AG08396 (cell line): ENCODE data around the gene AFG1L.
"Not testable (repeated sequence)": the region's sequence is repeated elsewhere in the genome, so short reads cannot be mapped to it uniquely, and the experiment has no call there.

Experiments
- DNase-seq: peaks from one replicate; pipeline ENCODE4 v3.0.0; 2012; ENCODE audit warnings: low spot score, mixed read lengths

AFG1L gene

DNA sequence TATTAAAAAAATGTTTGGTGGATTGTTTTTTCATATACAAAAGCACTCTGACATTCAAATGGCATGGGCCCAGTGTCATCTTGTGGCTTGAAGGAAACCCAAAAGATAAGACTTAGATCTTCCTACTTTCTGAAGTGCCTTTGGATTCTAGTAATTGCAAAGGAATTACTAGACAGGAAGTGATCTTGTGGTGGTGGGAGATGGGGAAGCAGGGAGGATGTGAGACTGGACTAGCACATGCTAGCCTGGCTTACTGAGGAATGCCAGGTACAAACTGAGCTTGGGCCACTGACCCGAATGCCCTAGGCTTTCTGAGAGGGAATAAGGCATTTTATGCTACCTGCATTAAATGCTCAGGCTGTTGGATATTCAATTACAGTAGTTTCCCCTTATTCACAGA lies 59.0 kb downstream of the AFG1L start:
- DNase-seq, result no peak

DNA sequence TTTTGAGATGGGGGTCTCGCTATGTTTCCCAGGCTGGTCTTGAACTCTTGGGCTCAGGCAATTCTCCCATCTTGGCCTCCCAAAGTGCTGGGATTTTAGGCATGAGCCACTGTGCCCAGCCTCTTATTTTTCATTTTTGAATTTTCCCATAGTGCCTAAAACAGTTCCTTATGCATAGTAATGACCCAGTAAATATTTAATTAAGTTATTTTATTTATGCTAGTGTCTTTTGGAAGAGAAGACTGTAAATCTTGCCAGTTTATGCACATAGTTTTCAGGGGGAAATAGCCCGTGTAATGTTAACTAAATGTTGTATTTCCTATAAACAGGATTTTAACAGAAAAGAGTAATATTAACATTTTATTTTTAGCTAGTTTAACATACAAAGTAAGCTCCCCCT lies 60.3 kb downstream of the AFG1L start:
- no peak for DNase-seq

DNA sequence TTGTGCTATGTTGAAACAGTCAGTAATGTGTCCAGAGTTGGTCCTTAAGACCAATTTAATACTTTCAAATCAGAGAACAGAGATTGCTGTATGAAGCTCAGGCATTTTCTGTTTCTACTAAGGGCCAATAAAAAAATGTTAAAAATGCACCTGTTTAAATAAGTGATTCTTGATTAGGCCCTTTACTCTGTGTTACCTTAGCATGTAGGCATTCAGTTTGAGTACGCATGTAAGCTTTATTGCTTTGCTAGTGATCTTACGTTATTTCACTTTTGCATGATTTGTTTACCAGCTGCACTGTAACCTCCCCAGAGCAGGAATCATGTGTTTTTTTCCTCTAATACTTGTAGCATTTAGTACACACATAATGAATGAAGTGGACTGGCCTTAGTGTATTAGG lies 61.0 kb downstream of the AFG1L start:
- DNase-seq, result no peak

DNA sequence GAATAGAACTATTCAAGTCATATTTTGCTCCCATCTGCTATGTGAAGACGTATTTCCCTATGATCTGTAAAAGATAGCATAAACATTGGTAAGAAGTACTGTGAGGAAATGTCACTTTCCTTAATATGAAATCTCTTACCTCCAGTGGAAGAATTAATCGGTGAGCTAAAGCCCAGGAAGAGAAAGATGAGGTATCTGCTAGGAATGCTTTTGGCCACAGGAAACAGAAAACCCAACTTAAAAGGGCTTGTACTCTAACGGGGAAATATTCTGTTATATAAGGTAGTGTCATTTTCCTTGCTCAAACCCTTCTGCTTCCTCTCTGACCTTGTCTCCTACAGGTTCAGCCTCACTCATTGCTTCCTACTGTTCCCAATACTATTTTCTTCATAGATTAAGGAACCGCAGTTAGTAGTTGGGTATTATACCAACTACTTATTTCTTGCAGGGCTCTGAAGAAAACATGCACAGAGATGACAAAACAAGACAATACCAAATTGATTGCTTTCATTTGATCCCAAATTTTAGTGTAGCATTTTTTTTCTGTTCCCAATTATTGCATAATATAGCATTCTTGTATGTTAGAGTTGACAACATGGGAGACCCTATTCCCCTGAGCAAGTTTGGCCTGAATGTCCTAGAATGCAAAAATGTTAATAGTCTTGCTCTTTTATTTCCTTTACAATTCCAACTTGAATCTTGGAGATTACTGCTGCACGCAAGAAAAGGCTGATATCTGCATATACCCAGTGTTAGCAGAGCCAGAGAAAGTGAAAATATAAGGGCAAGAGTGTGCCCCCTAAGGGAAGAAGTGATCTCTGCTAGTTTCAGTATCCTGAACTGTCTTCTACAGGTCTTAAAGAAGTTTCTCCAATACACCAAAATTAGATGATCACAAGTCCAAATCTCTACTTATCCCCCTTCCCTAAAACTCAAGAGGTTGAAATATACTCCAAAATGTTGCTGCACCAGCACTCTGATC lies 65.3 kb downstream of the AFG1L start:
- no peak for DNase-seq

DNA sequence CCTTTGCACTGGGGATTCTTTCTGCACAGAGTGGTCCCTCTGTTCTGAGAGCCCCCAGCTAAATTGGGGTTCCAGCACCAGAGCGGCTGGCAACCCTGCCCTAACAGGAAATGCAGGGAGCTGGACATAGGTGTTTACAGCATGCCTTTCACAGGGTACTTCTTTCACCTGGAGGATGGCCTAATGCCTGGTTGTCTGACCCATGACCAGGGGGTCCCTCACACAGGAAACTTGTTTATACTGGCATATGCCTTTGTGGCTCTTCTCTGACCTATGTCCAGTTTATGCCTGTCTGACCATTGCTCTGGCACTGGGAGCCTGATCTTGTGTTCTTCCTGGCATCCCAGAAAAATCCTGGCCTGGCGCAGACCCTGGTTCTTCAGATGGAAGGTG lies 66.1 kb downstream of the AFG1L start:
- DNase-seq, result no peak

DNA sequence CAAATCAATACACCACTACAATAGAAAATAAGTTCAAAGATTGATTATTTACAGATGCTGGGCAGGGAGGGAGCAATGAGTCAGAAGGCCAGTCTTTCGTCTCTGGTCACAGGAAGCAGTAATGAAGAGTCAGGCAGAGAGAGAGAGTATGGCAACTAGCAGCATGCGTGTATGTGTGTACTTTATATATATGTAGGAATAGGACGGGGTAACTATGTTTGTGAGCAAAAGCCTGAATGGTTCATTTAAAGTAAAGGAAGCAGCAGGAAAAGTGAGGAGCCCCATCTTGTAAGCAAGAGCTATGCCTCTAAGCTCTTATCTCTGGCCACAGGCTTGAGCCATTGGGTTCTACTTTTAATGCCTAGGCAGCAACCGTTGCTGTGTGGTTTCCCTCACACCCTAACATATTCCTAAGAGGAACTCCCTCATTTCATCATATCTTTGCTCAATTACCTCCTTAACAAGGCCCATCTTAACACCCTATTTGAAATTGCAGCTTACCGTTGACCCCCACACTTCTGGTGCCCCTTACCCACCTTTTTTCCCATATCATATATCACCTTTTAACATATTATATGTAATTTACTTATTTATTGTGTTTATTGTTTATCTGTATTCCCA lies 66.6 kb downstream of the AFG1L start:
- no peak for DNase-seq

DNA sequence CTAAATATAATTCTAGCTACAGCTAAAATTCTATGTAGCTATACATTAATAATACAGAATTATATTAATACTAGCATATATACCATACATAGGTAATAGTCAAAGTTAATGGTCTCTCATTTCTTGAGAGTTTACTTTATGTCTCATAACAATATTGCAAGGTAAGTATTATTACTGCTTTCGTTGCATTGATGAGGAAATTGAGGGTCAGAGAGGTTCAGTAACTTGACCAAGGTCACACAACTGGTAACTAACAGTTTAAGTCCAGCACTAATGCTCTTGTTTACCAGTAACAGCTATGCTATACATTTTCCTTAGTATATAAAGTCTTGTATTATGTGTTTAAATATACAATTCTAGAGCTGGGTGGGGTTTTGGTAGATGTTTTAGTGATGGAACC lies 67.6 kb downstream of the AFG1L start:
- no peak for DNase-seq

DNA sequence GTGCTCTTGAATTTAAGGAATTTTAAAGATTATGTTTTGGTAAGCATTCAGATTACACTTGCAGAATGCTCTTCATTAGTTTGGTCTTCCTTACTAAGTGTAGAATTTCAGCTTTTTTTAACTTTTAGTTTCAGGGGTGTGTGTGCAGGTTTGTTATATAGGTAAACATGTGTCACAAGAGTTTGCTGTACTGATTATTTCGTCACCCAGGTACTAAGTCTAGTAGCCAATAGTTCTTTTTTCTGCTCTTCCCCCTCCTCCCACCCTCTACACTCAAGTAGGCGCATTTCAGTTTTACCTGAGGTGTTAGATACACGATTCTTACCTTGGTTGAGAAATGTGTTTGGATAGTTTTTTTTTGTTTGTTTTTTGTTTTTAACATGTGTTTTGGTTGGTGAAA lies 68.3 kb downstream of the AFG1L start:
- no peak for DNase-seq

DNA sequence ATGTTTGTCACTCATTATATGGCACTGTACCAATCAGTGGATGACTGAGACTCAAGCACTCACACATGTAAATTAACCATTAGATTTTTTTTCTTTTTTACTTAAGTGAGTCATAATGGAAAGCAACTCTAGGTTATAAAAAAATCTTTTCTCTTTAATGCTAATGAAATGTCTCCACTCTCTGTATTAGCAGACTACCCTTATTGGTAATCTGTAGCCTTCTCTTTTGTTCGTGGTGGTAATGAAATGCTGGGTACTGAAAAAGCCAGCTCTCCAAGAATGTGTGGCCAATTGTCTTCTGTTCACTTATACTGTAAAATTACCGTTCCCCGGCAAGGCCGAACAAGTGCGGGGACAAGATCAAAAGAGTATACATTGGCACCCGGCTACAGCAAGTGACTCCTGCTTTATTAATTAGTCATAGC lies 69.0 kb downstream of the AFG1L start:
- DNase-seq, result no peak

DNA sequence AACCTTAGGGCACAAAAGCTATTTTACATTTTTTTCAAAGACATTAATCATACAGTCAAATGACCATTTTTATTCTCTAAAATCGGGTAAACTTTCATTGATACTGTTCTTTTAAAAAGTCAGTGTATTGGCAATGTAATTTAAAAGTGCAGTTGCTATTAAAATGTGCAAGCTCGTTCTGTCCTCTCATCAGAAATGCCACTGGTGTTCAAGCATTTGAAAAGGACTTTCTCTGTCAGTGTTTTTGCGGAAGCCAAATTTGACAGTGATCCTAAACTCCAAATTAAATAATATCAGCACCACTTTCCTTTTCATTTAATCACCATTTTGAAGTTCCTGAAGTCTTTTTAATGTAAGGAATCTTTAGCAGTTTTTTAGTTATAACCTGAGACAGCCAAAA lies 69.6 kb downstream of the AFG1L start:
- no peak for DNase-seq

DNA sequence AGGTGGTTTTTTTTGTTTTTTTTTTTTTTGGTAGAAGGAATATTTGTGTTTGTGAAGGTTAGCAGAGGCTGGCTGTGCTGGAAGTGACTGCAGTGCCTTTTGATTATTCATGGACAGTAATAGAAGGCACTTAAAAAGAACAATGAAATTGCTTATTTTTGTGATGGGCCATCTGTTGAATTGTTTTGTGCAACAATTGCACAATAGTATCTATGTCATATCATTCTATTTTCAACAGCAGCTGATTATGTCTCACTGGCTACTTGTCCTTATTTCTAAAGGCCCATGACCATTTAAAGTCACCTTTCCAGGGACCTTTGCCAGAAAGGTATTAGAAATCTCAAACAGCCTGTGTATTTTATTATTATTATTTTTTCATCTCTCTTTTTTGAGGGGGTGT lies 70.6 kb downstream of the AFG1L start:
- DNase-seq, result no peak

DNA sequence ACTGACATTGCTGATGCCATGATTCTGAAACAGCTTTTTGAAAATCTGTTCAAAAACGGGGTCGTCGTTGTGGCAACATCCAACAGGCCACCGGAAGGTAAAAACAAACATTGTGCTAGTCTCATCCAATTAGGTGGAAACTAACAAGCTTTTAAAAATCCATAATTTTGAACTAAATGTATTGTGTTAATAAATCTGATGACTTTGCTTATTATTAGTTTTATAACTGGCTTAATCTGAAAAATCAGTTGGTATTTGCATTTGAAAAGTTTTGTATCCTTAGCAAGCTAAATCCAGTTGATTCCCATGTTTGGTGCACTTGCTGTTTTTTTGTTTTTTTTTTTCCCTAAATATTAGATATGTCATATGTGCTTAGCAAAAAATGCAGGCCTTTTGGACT lies 71.4 kb downstream of the AFG1L start:
- DNase-seq, result no peak

DNA sequence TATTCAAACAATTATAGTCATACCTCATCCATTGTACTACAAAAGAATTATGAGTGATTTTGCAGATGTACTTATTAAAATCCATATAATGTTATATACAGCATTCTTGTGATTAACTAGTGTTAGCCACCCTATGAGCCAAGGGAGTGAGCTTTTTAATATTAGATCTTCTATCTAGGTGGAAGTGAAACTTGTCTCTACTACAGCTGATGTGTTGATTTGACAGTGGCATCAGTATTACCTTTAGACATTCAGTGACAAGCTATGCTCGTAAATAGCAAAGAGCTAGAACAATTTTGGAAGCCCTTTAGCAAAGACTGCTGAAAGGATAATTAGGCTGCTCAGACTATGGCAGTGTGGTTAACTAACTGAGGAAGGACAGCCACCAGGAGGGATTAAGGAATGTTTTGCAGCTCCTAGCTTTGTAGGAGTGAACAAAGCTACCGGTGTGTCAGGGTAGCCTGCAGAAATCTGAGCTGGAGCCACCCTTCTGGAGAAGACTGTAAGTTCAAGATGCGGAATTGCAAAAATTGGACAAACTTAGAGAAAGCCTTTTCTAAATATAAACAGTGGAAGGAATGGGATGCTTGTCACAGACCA lies 73.7 kb downstream of the AFG1L start:
- DNase-seq, result no peak

DNA sequence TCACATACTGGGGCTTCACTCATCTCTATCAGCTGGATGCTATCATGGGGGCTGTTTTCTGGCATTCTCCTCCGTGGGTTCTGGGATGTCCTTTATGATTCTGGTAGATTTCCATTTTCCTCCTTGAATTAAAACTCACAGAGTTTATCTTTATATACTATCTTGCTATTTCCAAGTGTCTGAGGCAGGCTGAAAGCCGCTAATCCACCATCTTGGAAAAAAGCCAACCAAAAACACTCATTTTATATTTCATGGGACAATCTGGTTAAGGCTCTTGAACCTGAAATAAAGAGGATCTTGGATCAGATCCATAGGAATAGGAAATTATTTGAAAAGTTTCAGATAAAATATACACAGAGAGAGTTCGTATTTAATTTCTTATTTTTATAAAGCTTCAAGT lies 86.0 kb downstream of the AFG1L start:
- DNase-seq, result no peak

DNA sequence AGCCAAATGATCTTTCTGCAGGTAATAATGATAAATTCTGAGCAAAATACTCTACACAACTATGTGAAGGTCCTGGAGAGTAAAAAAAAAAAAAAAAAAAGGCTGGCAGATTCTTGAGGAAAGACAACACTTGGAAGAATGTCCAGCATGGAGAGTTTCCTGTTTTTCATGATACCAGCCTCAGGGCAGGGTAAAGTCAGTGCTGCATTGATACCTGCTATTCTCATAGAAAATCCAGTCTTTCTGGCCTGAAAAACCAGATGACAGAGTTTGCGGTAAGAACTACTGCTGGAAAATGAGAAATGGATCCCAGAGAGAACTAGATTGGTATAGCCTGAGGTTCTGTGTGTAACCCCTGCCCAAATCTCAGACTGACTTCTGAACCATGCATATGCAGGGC lies 89.1 kb downstream of the AFG1L start:
- DNase-seq, result no peak

DNA sequence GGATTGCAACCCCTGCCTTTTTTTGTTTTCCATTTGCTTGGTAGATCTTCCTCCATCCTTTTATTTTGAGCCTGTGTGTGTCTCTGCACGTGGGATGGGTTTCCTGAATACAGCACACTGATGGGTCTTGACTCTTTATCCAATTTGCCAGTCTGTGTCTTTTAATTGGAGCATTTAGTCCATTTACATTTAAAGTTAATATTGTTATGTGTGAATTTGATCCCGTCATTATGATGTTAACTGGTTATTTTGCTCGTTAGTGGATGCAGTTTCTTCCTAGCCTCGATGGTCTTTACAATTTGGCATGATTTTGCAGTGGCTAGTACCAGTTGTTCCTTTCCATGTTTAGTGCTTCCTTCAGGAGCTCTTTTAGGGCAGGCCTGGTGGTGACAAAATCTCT lies 94.3 kb downstream of the AFG1L start:
- not testable (repeated sequence) for DNase-seq

DNA sequence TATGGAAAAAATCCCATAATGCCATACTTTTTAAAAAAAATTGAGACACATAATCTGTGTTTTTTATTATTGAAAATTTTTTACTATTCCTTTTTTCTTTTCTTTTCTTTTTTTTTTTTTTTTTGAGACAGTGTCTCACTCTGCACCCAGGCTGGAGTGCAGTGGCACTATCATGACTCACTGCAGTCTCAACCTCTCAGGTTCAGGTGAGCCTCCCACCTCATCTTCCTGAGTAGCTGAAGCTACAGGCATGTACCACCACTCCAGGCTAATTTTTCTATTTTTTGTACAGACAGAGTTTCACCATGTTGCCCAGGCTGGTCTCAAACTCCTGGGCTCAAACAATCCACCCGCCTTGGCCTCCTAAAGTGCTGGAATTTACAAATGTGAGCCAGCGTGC lies 100.4 kb downstream of the AFG1L start:
- no peak for DNase-seq

DNA sequence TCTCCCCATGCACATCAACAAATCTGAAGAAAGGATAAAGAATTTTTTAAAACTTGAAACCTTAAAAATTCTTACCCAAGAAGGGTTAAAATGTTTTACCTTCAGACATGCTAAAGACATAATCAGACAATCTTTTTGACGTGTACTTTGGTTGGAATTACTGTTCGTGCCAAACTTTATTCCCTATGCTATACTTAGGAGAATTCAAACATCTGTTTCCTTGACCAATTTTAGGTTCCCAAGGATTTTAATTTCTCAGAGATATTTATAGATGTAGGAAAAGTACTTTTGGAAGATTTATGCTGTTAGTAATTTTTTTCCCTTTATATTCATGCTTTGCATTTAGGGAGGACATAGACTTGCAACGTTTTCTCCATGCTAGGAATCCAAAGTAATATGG lies 108.4 kb downstream of the AFG1L start:
- DNase-seq, result no peak

DNA sequence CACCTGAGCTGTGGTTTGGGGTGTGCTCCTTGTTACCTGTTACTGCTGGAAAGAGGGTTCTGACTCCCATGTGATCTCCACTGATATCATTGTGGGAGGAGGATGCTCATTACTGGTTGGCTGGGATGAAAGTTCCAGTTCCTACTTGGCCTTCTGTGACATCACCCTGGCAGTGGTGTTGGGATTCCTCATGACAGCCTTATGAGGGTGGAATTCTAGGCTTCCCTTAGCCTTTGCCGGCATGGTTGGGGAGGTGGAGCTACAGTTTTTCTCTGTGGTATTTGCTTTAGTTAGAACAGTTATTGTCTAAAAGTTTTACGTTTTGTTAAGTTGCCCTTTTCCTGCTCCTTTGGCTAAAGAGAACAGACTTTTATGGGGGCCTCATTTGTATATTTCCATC lies 112.1 kb downstream of the AFG1L start:
- no peak for DNase-seq

DNA sequence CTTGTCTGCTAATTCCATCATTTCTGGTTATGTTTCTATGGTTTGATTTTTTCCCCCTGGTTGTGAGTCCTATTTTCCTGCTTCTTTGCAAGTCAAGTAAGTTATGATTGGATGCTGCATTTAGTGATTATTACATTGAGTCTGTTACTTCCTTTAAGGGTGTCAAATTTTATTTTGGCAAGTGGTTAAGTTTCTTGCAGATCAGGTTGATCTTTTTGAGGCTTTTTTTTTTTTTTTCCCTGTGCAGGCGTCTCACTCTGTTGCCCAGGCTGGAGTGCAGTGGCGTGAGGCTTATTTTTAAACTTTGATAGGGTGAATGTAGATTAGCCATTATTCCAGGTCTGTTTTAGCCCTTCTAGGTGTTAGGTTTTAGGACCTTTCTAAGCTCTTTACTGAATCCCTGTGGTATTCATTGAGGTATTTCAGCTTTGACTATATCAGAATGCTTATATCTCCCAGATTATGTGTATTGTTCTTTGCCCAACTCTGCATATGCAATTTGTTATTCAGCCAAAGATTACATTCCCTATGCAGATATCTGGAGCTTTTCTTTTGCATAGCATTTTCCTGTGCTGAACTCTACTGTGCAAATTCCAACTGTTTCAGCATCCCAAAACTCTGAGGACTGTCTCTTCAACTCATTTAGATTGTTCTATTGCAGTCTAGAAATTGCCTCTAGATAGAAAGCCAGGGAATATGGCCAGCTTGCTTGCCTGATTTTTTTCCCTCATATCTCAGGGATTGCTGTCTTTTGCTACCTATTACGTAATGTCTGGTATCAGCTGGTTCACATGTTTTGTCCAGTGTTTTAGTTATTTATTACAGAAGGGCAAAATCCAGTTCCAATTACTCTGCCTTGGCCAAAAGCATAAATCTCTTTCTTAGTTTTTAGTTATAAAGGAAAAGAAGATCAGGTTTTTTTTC lies 113.3 kb downstream of the AFG1L start:
- DNase-seq, result peak; percentile 16

DNA sequence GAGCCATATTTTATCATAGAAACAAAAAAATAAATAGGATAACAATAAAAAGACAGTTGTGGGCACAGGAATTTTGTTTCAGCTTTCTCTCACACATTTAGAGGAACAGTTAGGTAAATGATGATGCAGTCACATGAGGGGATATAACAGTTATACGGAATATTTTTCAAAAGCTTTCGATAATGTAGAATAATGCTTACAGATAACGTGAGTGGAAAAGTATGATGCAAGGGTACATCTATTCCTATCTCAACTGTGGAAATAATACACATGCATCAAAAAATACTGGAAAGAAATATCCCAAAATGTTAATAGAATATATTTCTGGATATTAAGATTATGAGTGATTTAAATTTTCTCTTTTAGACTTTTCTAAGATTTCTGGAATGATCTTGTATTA lies 114.0 kb downstream of the AFG1L start:
- DNase-seq, result no peak
